GM12878 (cell line): ENCODE results near the gene ASCC2. TPM values are rescaled to one million over a fixed set of nuclear protein-coding genes. Genes with fewer than 3 reads are reported as not detected.

ENCODE experiments used
- ATAC-seq: fragments of 200-7000 bp; cut with Tn5 transposase; 3 replicates; pipeline ENCODE4 v1.9.1; 2020; ENCODE audit warnings: mild to moderate bottlenecking, moderate library complexity
- BruUV-seq: library from RNA; stranded (reverse); fragments of 400-500 nt; replicated peaks from 2 replicates; lab custom pipeline; 2021; lab: Mats Ljungman, UMichigan
- CTCF ChIA-PET: fragments of 300-600 bp; sonication (Branson Sonifier 250); formaldehyde crosslinking; extraction: SDS; loops from one replicate; lab custom pipeline; 2021; ENCODE audit warnings: inconsistent platforms; lab: Yijun Ruan, JAX
- POLR2A ChIA-PET: fragments of 350-600 bp; formaldehyde crosslinking; extraction: SDS; loops from one replicate; lab custom pipeline; 2021; ENCODE audit warnings: inconsistent platforms; lab: Charles Lee
- RAD21 ChIA-PET: fragments of 300-600 bp; sonication (Branson Sonifier 250); formaldehyde crosslinking; loops from one replicate; lab custom pipeline; 2023; ENCODE audit warnings: antibody characterized with exemption; ENCODE audit not compliant: unreplicated experiment; lab: Charles Lee
- SMC1A ChIA-PET: fragments of 300-600 bp; sonication (Branson Sonifier 250); formaldehyde crosslinking; loops from one replicate; lab custom pipeline; 2023; ENCODE audit not compliant: unreplicated experiment, uncharacterized antibody; lab: Charles Lee
- DNase-seq: peaks from one replicate; pipeline ENCODE4 v3.0.0-alpha.2; 2011; ENCODE audit warnings: low read depth, low spot score
- FAIRE-seq: peaks from 3 replicates; lab custom pipeline; 2011; peaks lifted over from hg19 to GRCh38; lab: Jason Lieb, UNC
- H2AFZ ChIP-seq: 2 replicates; pipeline ENCODE4 v1.6.0; 2011; ENCODE audit warnings: low read depth, low read length, control low read depth; ENCODE audit not compliant: control insufficient read depth
- H3K27ac ChIP-seq: 2 replicates; pipeline ENCODE4 v1.5.1; 2011; ENCODE audit warnings: control low read depth; ENCODE audit not compliant: control insufficient read depth, insufficient read depth
- H3K27me3 ChIP-seq, 2 experiments: replicated peaks in 1 of 2; 2 replicates each; pipeline versions ENCODE4 v1.6.0 to v1.6.1; 2011; ENCODE audit warnings: low read length in 1 of 2; ENCODE audit not compliant: control insufficient read depth in 2 of 2, insufficient read depth in 2 of 2
- H3K36me3 ChIP-seq, 2 experiments: 2 replicates each; pipeline ENCODE4 v1.5.1; 2011; ENCODE audit warnings: low read length in 1 of 2; ENCODE audit not compliant: control insufficient read depth in 2 of 2, insufficient read depth in 2 of 2
- H3K4me1 ChIP-seq: 2 replicates; pipeline ENCODE4 v1.6.1; 2011; ENCODE audit warnings: mild to moderate bottlenecking, low read length, moderate library complexity, mixed read lengths; ENCODE audit not compliant: control insufficient read depth, insufficient read depth
- H3K4me2 ChIP-seq: 2 replicates; pipeline ENCODE4 v1.6.0; 2011; ENCODE audit warnings: control low read depth; ENCODE audit not compliant: control insufficient read depth, insufficient read depth
- H3K4me3 ChIP-seq: fragments of 200-600 bp; sonication (generic); 2 replicates; pipeline ENCODE4 v1.5.1; 2016
- H3K79me2 ChIP-seq: 2 replicates; pipeline ENCODE4 v1.6.0; 2011; ENCODE audit warnings: low read length; ENCODE audit not compliant: control insufficient read depth, insufficient read depth
- H3K9ac ChIP-seq: 2 replicates; pipeline ENCODE4 v1.8.0; 2011; ENCODE audit warnings: low read length, control low read depth, mixed read lengths; ENCODE audit not compliant: control insufficient read depth, insufficient read depth
- H3K9me3 ChIP-seq: replicated peaks from 3 replicates; pipeline ENCODE4 v1.5.1; 2011; ENCODE audit warnings: mild to moderate bottlenecking, low read length; ENCODE audit not compliant: control insufficient read depth, insufficient read depth
- H4K20me1 ChIP-seq: 2 replicates; pipeline ENCODE4 v1.6.0; 2011; ENCODE audit not compliant: control insufficient read depth, insufficient read depth
- ASH2L ChIP-seq: fragments of 300-600, 200-600 bp; sonication (generic); IDR thresholded peaks from 2 replicates; pipeline ENCODE4 v1.6.1; 2017; ENCODE audit warnings: low read depth, mild to moderate bottlenecking, borderline replicate concordance
- CHD4 ChIP-seq: fragments of 200-600 bp; sonication (generic); IDR thresholded peaks from 2 replicates; pipeline ENCODE4 v1.6.1; 2016; ENCODE audit warnings: mild to moderate bottlenecking
- E4F1 ChIP-seq: fragments of 450-650 bp; IDR thresholded peaks from 2 replicates; pipeline ENCODE4 v1.6.1; 2018; ENCODE audit warnings: borderline replicate concordance, mild to moderate bottlenecking; ENCODE audit not compliant: partially characterized antibody
- ETV6 ChIP-seq, 2 experiments: fragments of 450-650 bp in 1 of 2; IDR thresholded peaks in 1 of 2; conservative IDR thresholded peaks in 1 of 2; 2 replicates each; pipeline ENCODE4 v1.6.1; 2014; ENCODE audit warnings: antibody characterized with exemption in 1 of 2, borderline replicate concordance in 1 of 2, low read depth in 1 of 2, mild to moderate bottlenecking in 1 of 2, moderate library complexity in 1 of 2
- HDGF ChIP-seq: fragments of 450-650 bp; IDR thresholded peaks from 2 replicates; pipeline ENCODE4 v1.6.1; 2016; ENCODE audit warnings: antibody characterized with exemption
- MAX ChIP-seq: IDR thresholded peaks from 2 replicates; pipeline ENCODE4 v1.6.1; 2012; ENCODE audit warnings: low read depth, low read length, improper control_type of control experiment
- MEF2A ChIP-seq: IDR thresholded peaks from 2 replicates; pipeline ENCODE4 v1.6.1; 2011; ENCODE audit warnings: low read depth, mild to moderate bottlenecking, low read length, moderate library complexity; ENCODE audit not compliant: insufficient read depth
- MTA2 ChIP-seq: fragments of 450-650 bp; IDR thresholded peaks from 2 replicates; pipeline ENCODE4 v1.6.1; 2016; ENCODE audit warnings: low read depth, mild to moderate bottlenecking, moderate library complexity
- NFYB ChIP-seq: IDR thresholded peaks from 2 replicates; pipeline ENCODE4 v1.6.1; 2011; ENCODE audit warnings: low read depth, mild to moderate bottlenecking, low read length, improper control_type of control experiment, moderate library complexity; ENCODE audit not compliant: insufficient read depth
- PRDM15 ChIP-seq: fragments of 450-650 bp; formaldehyde crosslinking; IDR thresholded peaks from 2 replicates; pipeline ENCODE4 v1.4.0; 2020; ENCODE audit warnings: mild to moderate bottlenecking, moderate library complexity
- RCOR1 ChIP-seq: conservative IDR thresholded peaks from 2 replicates; pipeline ENCODE4 v1.6.1; 2012; ENCODE audit warnings: low read depth, low read length, improper control_type of control experiment
- SP1 ChIP-seq: IDR thresholded peaks from one replicate; pipeline ENCODE4 v1.6.1; 2011; ENCODE audit warnings: low read depth, low read length
- TAF1 ChIP-seq: IDR thresholded peaks from 2 replicates; pipeline ENCODE4 v1.6.1; 2011; ENCODE audit warnings: mild to moderate bottlenecking, low read depth, low read length, borderline replicate concordance
- YY1 ChIP-seq: IDR thresholded peaks from 2 replicates; pipeline ENCODE4 v1.6.1; 2011; ENCODE audit warnings: low read depth, mild to moderate bottlenecking, low read length
- ZBED1 ChIP-seq: IDR thresholded peaks from 2 replicates; pipeline ENCODE4 v1.6.1; 2016; ENCODE audit warnings: borderline replicate concordance
- WGBS: methylation state at CpG from one replicate; pipeline ENCODE4 v1.1.6; 2016; ENCODE audit warnings: low lambda C conversion rate; ENCODE audit not compliant: insufficient replicate concordance, insufficient coverage; ENCODE audit errors: missing lambda C conversion rate; 5-methylcytosine and 5-hydroxymethylcytosine counted together
- in situ Hi-C: fragments of 300-500 bp; cut with MboI; formaldehyde crosslinking; loops from 9 replicates; pipeline ENCODE4 v1.14.3; 2018; ENCODE audit warnings: mixed read lengths
- intact Hi-C: fragments of 100-400 bp; cut with micrococcal nuclease; formaldehyde crosslinking; loops from one replicate; pipeline ENCODE4 v1.14.2; 2022; ENCODE audit not compliant: unreplicated experiment
- polyA plus RNA-seq, 11 experiments: library from polyadenylated mRNA; depleted of rRNA in 4 of 11; unstranded in 6 of 11; stranded (reverse) in 5 of 11; fragments of >200 nt; fragmentation: Nextera tagmentation in 4 of 11; fragmentation: Illumina TruSeq in 1 of 11; extraction: Ambion mirVana in 4 of 11; extraction: Trizol in 1 of 11; gene quantifications; 1 replicate in 1 of 11; 2 replicates in 10 of 11; pipeline versions ENCODE4 v1.2.1 to v1.2.3, GENCODE V29; 2011 to 2016; ENCODE audit warnings: inconsistent platforms in 2 of 11, missing spikeins in 2 of 11, low read depth in 1 of 11
- total RNA-seq, 4 experiments: library from RNA; depleted of rRNA in 3 of 4; stranded (reverse); fragments of >200 nt in 3 of 4; fragmentation: Illumina TruSeq in 1 of 4; extraction: Trizol in 1 of 4; gene quantifications; 2 replicates each; pipeline versions ENCODE4 v1.2.1 to v1.2.3, GENCODE V29; 2013 to 2021

Gene ASCC2
- total and polyA plus RNA-seq, 10 of the 15 experiments (the other 5 are each of a cell fraction or from before 2014, with no cell fraction given): 5.3 to 91.4 (median 56.5) TPM

GRCh38 chr22:29797351-29797750 is 40.7 kb downstream of the ASCC2 start:
- Histone ChIP-seq H3K4me3 (no peak overlapping the region), H3K4me2 (peak overlapping the region; percentile 64; the same call in 1 of the 2 replicates), H4K20me1 (no peaks in the 10 kb centered on the region), H3K4me1 (peaks cover 27% of the 10 kb centered on the region), H3K9ac (no peak overlapping the region; the same call in 1 of the 2 replicates), H3K79me2 (no peaks in the 10 kb centered on the region), H3K27me3 (no peaks in the 10 kb centered on the region), H3K9me3 (no peaks in the 10 kb centered on the region), H3K27ac (peak overlapping the region; percentile 51), H2AFZ (no peak overlapping the region), H3K36me3 (peaks cover 11 to 25% of the 10 kb centered on the region in 2 experiments; a peak in 3 of 4 replicates)
- intact Hi-C loops (loop anchor here (1.0 kb wide), 1 partner anchor 30 kb away; the partner anchor contains the start of genes UQCR10 and ZMAT5), in situ Hi-C loops (no loop called here)
- RAD21 ChIA-PET: interaction anchor here (0.8 to 1.9 kb wide), 3 partner anchors 24 to 208 kb away, joined by 3 to 4 read pairs (median 4); no protein-coding TSS in a partner anchor
- WGBS: 22% methylated on average over 3 of the region's 3 CpGs
- CTCF ChIA-PET: interaction anchor here (1.7 kb wide), 2 partner anchors 208 to 290 kb away, joined by 3 to 4 read pairs; no protein-coding TSS in a partner anchor
- peak; percentile 94 for FAIRE-seq
- no TSS peak for BruUV-seq
- POLR2A ChIA-PET: interaction anchor here (1.4 to 2.0 kb wide), 4 partner anchors 16 to 41 kb away, joined by 5 read pairs; partner anchors contain the start of genes ASCC2, UQCR10 and ZMAT5
- ATAC-seq: peak; percentile 98
- SMC1A ChIA-PET: interaction anchor here (0.8 to 1.6 kb wide), 4 partner anchors 16 to 208 kb away, joined by 3 to 6 read pairs (median 3); partner anchors contain the start of genes UQCR10 and ZMAT5
- peak; percentile 71 for DNase-seq
- TF ChIP-seq CHD4: no peak
- TF ChIP-seq MEF2A: no peak
- TF ChIP-seq SP1: peak; percentile 53
- TF ChIP-seq HDGF: no peak
- no peak for TF ChIP-seq ASH2L
- no peak for TF ChIP-seq NFYB
- no peak for TF ChIP-seq E4F1
- TF ChIP-seq ZBED1: no peak
- no peak for TF ChIP-seq PRDM15 (CRISPR knock-in tag)
- no peak for TF ChIP-seq YY1
- TF ChIP-seq TAF1: no peak
- TF ChIP-seq RCOR1: no peak
- TF ChIP-seq MAX: no peak
- peak in 1 of 2 experiments; percentile 67; a peak in 2 of 4 replicates for TF ChIP-seq ETV6 (conservative IDR thresholded peaks at IDR 0.05 in 1 of 2, IDR thresholded peaks at IDR 0.05 in 1 of 2; ENCODE audit: borderline replicate concordance in 1 of 2, low read depth in 1 of 2)
- no peak for TF ChIP-seq MTA2
